Vagina (tissue), 2 donors: ENCODE data around the gene ATP6V0A1. TPM values are rescaled to one million over a fixed set of nuclear protein-coding genes. Genes with fewer than 3 reads are reported as not detected.

Source experiments
- DNase-seq, 2 donors: peaks; one replicate each; pipeline ENCODE4 v3.0.0-alpha.2; 2017; ENCODE audit errors: extremely low spot score in 2 of 2
- H3K27ac ChIP-seq: fragments of 200-600 bp; sonication (generic); one replicate; pipeline ENCODE4 v1.5.1; 2019
- H3K27me3 ChIP-seq: fragments of 200-600 bp; sonication (generic); one replicate; pipeline ENCODE4 v1.5.1; 2019
- H3K36me3 ChIP-seq, 2 donors: fragments of 200-600 bp; sonication (generic); one replicate each; pipeline ENCODE4 v1.5.1; 2017 to 2019
- H3K4me1 ChIP-seq: fragments of 200-600 bp; sonication (generic); one replicate; pipeline ENCODE4 v1.5.1; 2019
- H3K4me3 ChIP-seq, 2 donors: fragments of 200-600 bp; sonication (generic); 1 replicate in 1 of 2; 2 replicates in 1 of 2; pipeline ENCODE4 v1.5.1; 2016 to 2019
- H3K9me3 ChIP-seq: fragments of 200-600 bp; sonication (generic); one replicate; pipeline ENCODE4 v1.5.1; 2019
- CTCF ChIP-seq, 3 experiments: fragments of 450-650 bp in 2 of 3; fragments of 200-600 bp in 1 of 3; sonication (generic) in 1 of 3; IDR thresholded peaks; one replicate each; pipeline ENCODE4 v1.5.1; 2017 to 2019; ENCODE audit warnings: antibody characterized with exemption in 3 of 3, mild to moderate bottlenecking in 2 of 3, moderate library complexity in 2 of 3
- POLR2A ChIP-seq, 2 donors: fragments of 450-650 bp; IDR thresholded peaks; one replicate each; pipeline ENCODE4 v1.6.1; 2017; ENCODE audit warnings: antibody characterized with exemption in 2 of 2, mild to moderate bottlenecking in 2 of 2, moderate library complexity in 2 of 2
- POLR2AphosphoS5 ChIP-seq, 2 donors: sonication (generic); formaldehyde crosslinking; IDR thresholded peaks; one replicate each; pipeline ENCODE4 v1.9.0; 2017; ENCODE audit warnings: antibody characterized with exemption in 2 of 2, mild to moderate bottlenecking in 2 of 2, low read depth in 1 of 2; ENCODE audit not compliant: insufficient read depth in 1 of 2
- intact Hi-C: fragments of 100-400 bp; cut with DNase I; formaldehyde crosslinking; loops from one replicate; pipeline ENCODE4 v1.15.1; 2023
- total RNA-seq: library from RNA; depleted of rRNA; stranded (reverse); fragments of >200 nt; gene quantifications from one replicate; pipeline ENCODE4 v1.2.3, GENCODE V29; 2016

ATP6V0A1 gene
- total RNA-seq, 1 donor from 2014 or later, result 72.4 TPM

- H3K9me3 ChIP-seq, result no peaks in the 10 kb centered on the region
- peaks cover 58% of the 10 kb centered on the region for H3K4me1 ChIP-seq
- no peaks in the 10 kb centered on the region for H3K27me3 ChIP-seq
- peak overlapping the region; percentile 96 for H3K27ac ChIP-seq
- intact Hi-C loops, result loop anchor here (2.0 to 5.0 kb wide), 2 partner anchors 37 to 101 kb away; partner anchors contain the start of gene ATP6V0A1
- no peak for DNase-seq
- H3K36me3 ChIP-seq, result no peaks in the 10 kb centered on the region
- TF ChIP-seq CTCF (IDR thresholded peaks at IDR 0.05) (no peak), POLR2AphosphoS5 (IDR thresholded peaks at IDR 0.05; ENCODE audit: insufficient read depth in 1 of 2, low read depth in 1 of 2) (peak in 1 of 2 donors; percentile 70)
- H3K4me3 ChIP-seq, result peak overlapping the region; percentile 93
These were observed 37.0 kb upstream of the ATP6V0A1 start for GRCh38 chr17:42421507-42422338.

- Histone ChIP-seq H3K9me3 (no peaks in the 10 kb centered on the region), H3K36me3 (no peaks in the 10 kb centered on the region), H3K4me1 (peaks cover 53% of the 10 kb centered on the region), H3K27ac (peak overlapping the region; percentile 96), H3K27me3 (no peaks in the 10 kb centered on the region), H3K4me3 (peak overlapping the region; percentile 93)
- intact Hi-C loops, result loop anchor here (2.0 to 5.0 kb wide), 2 partner anchors 36 to 100 kb away; partner anchors contain the start of gene ATP6V0A1
- no peak for TF ChIP-seq POLR2A (IDR thresholded peaks at IDR 0.05)
- no peak for TF ChIP-seq POLR2AphosphoS5 (IDR thresholded peaks at IDR 0.05; ENCODE audit: insufficient read depth in 1 of 2, low read depth in 1 of 2)
- no peak for DNase-seq
These were observed 36.2 kb upstream of the ATP6V0A1 start for GRCh38 chr17:42422412-42422957.

- Histone ChIP-seq H3K27me3 (no peaks in the 10 kb centered on the region), H3K36me3 (no peaks in the 10 kb centered on the region), H3K4me3 (peak within 1 kb of the TSS; percentile 93), H3K4me1 (peaks cover 57% of the 10 kb centered on the region), H3K9me3 (no peaks in the 10 kb centered on the region), H3K27ac (peak within 1 kb of the TSS; percentile 96)
- TF ChIP-seq POLR2AphosphoS5 (IDR thresholded peaks at IDR 0.05; ENCODE audit: insufficient read depth in 1 of 2, low read depth in 1 of 2), result peak; percentile 95 to 100
- TF ChIP-seq CTCF (IDR thresholded peaks at IDR 0.05), result no peak
- TF ChIP-seq POLR2A (IDR thresholded peaks at IDR 0.05), result peak in 1 of 2 donors; percentile 97
- intact Hi-C loops, result loop anchor here (2.0 to 5.0 kb wide), 2 partner anchors 36 to 99 kb away; partner anchors contain the start of gene ATP6V0A1
- peak in 1 of 2 donors; percentile 98 for DNase-seq
These were observed 35.5 kb upstream of the ATP6V0A1 start, which contains the start of gene CAVIN1 for GRCh38 chr17:42422958-42423712. Gene CAVIN1 (minus strand): TSS chr17:42423256. CDS start chr17:42423097, 159 bp downstream.

GRCh38 chr17:42423766-42424165, 34.9 kb upstream of the ATP6V0A1 start:
- no peak for DNase-seq
- TF ChIP-seq POLR2A (IDR thresholded peaks at IDR 0.05) (no peak), POLR2AphosphoS5 (IDR thresholded peaks at IDR 0.05; ENCODE audit: insufficient read depth in 1 of 2, low read depth in 1 of 2) (no peak), CTCF (IDR thresholded peaks at IDR 0.05) (no peak)
- Histone ChIP-seq H3K9me3 (no peaks in the 10 kb centered on the region), H3K27me3 (no peaks in the 10 kb centered on the region), H3K27ac (peak overlapping the region; percentile 96), H3K36me3 (no peaks in the 10 kb centered on the region), H3K4me1 (peaks cover 58% of the 10 kb centered on the region), H3K4me3 (peak overlapping the region; percentile 93)
- intact Hi-C loops, result loop anchor here (2.0 to 5.0 kb wide), 2 partner anchors 35 to 99 kb away; partner anchors contain the start of gene ATP6V0A1
